Muscle layer of duodenum (tissue), 2 donors: ENCODE results near the gene ACMSD.
"Not testable (repeated sequence)": the region's sequence is repeated elsewhere in the genome, so short reads cannot be mapped to it uniquely, and the experiment has no call there.

Experiments
- H3K27ac ChIP-seq: one replicate; pipeline ENCODE4 v1.7.0; 2013; ENCODE audit warnings: mild to moderate bottlenecking, low read length
- H3K27me3 ChIP-seq: one replicate; pipeline ENCODE4 v1.7.0; 2013; ENCODE audit warnings: low read depth, mild to moderate bottlenecking, control low read depth, low read length
- H3K36me3 ChIP-seq, 2 donors: one replicate each; pipeline ENCODE4 v1.7.0; 2013; ENCODE audit warnings: low read length in 2 of 2, control low read depth in 1 of 2, mild to moderate bottlenecking in 1 of 2; ENCODE audit not compliant: insufficient read depth in 2 of 2, control insufficient read depth in 1 of 2
- H3K4me1 ChIP-seq, 2 donors: one replicate each; pipeline ENCODE4 v1.7.0; 2013; ENCODE audit warnings: low read length in 2 of 2, mild to moderate bottlenecking in 2 of 2, control low read depth in 1 of 2, moderate library complexity in 1 of 2; ENCODE audit not compliant: insufficient read depth in 2 of 2, control insufficient read depth in 1 of 2
- H3K4me3 ChIP-seq, 2 donors: one replicate each; pipeline ENCODE4 v1.7.0; 2013; ENCODE audit warnings: low read length in 2 of 2, low read depth in 1 of 2, mild to moderate bottlenecking in 1 of 2
- H3K9me3 ChIP-seq, 2 donors: one replicate each; pipeline ENCODE4 v1.7.0; 2013; ENCODE audit warnings: low read length in 2 of 2, control low read depth in 1 of 2, mild to moderate bottlenecking in 1 of 2; ENCODE audit not compliant: control insufficient read depth in 1 of 2
- donor health status: healthy.

ACMSD gene

DNA sequence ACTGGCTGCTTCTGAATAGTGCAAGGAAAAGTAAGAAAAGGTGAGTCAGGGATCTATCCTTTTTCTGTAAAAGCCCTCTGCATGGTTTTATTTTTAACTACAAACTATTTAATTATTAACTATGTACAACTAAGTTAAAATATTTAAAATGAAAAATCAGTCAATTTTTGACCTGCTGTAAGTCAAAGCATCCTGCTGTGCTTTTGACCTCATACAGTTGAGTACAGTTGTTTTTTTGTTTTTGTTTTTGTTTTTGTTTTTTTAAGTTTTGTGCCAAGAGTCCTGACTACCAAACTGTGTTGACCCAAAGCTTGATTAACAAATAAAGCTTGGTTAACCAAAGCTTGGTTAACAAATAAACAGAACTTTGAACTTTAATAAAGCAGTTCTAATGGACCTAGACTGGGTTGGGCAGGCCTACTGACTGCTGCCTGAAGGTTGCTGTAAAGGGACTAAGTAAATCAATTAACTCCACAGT, at the start of gene ACMSD:
TSS of gene ACMSD (plus strand) at position 474 of the 478 bp plus-strand sequence. CDS start 67 bp downstream, outside the sequence.
- H3K27ac ChIP-seq: no peak within 1 kb of the TSS
- no peaks in the 10 kb centered on the region for H3K27me3 ChIP-seq
- H3K36me3 ChIP-seq: no peaks in the 10 kb centered on the region
- no peaks in the 10 kb centered on the region for H3K4me1 ChIP-seq
- no peak within 1 kb of the TSS for H3K4me3 ChIP-seq
- peaks cover 9 to 22% of the 10 kb centered on the region in 2 donors for H3K9me3 ChIP-seq

- H3K4me3 ChIP-seq: no peak overlapping the region
- H3K4me1 ChIP-seq: no peaks in the 10 kb centered on the region
- no peak overlapping the region for H3K27ac ChIP-seq
- H3K9me3 ChIP-seq: peaks cover 0 to 2% of the 10 kb centered on the region in 2 donors
- H3K27me3 ChIP-seq: no peaks in the 10 kb centered on the region
- H3K36me3 ChIP-seq: no peaks in the 10 kb centered on the region
Measured at GRCh38 chr2:134790487-134790886, 47.9 kb upstream of the ACMSD start.

DNA sequence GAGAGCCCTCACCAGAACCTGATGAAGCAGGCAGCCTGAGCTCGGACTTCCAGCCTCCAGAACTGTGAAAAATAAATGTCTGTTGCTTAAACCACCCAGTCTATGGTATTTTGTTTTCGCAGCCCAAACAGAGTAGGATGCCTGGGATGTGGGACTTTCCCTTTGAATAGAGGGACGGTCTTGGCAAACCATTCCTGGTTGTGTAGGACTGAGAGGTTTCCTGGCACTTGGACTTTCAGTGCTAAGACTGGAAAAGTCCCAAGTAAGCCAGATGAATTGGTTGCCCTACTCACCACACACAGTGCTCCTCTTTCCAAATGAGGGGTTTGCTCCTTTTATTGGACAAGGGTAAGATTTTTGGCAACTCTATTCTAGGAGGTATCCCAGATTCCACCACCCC, 46.8 kb upstream of the ACMSD start:
- Histone ChIP-seq H3K36me3 (no peaks in the 10 kb centered on the region), H3K4me3 (no peak overlapping the region), H3K4me1 (no peaks in the 10 kb centered on the region), H3K27ac (no peak overlapping the region), H3K9me3 (peaks cover 0 to under 1% of the 10 kb centered on the region in 2 donors), H3K27me3 (no peaks in the 10 kb centered on the region)

- no peaks in the 10 kb centered on the region for H3K9me3 ChIP-seq
- H3K4me3 ChIP-seq: no peak overlapping the region
- no peak overlapping the region for H3K27ac ChIP-seq
- no peaks in the 10 kb centered on the region for H3K36me3 ChIP-seq
- H3K4me1 ChIP-seq: no peaks in the 10 kb centered on the region
- H3K27me3 ChIP-seq: no peaks in the 10 kb centered on the region
Measured at GRCh38 chr2:134792186-134792585, 46.2 kb upstream of the ACMSD start.

GRCh38 chr2:134795765-134796164, 42.7 kb upstream of the ACMSD start:
- H3K27ac ChIP-seq: no peak overlapping the region
- no peaks in the 10 kb centered on the region for H3K27me3 ChIP-seq
- no peaks in the 10 kb centered on the region for H3K9me3 ChIP-seq
- no peaks in the 10 kb centered on the region for H3K36me3 ChIP-seq
- no peaks in the 10 kb centered on the region for H3K4me1 ChIP-seq
- H3K4me3 ChIP-seq: no peak overlapping the region

DNA sequence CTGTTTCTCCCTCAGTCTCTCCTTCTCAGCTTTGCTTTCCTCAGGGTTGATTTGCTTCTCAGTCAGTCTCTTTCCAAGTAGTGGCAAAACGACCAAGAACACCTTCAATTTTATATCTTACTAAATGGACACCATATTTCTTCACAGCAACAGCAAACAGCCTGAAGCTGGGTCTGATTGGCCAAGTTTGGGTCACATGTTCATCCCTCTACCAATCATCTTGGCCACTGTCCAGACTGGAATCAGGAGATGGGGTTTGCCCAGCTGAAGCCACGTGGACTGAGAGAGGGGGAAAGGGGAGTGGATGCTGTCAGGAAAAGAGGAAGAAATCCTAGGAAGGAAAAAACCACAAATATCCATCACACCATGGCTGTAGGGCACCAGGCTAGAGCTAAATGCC, 42.0 kb upstream of the ACMSD start:
- Histone ChIP-seq H3K27me3 (no peaks in the 10 kb centered on the region), H3K4me3 (no peak overlapping the region), H3K4me1 (no peaks in the 10 kb centered on the region), H3K27ac (no peak overlapping the region), H3K9me3 (no peaks in the 10 kb centered on the region), H3K36me3 (no peaks in the 10 kb centered on the region)

DNA sequence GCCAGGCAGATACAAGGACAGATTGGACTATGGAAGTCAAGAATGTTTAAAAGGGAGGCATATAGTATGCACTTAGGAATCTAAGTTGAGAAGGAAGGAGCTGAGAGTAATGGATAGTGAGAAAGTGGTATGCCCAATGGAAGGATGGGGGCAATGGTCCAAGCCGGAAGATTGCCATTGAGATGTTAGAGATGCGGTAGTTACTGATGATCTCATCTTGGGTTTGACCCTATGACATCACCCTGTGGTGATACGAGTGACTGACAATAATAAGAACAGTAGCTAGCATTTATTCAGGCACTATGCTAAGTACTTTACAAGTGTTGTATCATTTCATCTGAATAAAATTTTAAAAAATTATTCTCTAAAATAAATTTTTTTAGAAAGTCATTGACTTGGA, 38.5 kb upstream of the ACMSD start:
- no peaks in the 10 kb centered on the region for H3K4me1 ChIP-seq

DNA sequence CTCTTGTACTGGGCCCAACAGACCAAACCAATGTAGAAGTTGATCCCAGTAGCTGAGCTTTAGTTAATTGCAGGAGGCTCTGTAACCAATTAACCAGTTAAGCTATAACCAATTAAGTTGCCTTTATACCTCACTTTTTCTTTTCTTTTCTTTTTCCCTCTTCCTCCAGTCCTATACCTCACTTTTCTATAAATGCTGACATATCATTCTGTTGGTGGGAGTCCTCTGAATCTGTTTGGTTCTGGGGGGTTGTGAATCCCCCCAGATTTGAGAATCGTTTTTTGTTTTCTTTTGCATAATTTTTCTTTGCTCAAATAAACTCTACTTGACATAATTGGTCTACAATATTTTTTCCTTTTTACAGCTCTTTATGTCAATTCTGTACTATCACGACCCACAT, 38.1 kb upstream of the ACMSD start:
- H3K9me3 ChIP-seq: peaks cover 0 to 12% of the 10 kb centered on the region in 2 donors
- H3K27ac ChIP-seq: no peak overlapping the region
- no peaks in the 10 kb centered on the region for H3K27me3 ChIP-seq
- H3K36me3 ChIP-seq: no peaks in the 10 kb centered on the region
- H3K4me3 ChIP-seq: no peak overlapping the region
- no peaks in the 10 kb centered on the region for H3K4me1 ChIP-seq

More for the DNA sequence above, 38.5 kb upstream of the ACMSD start:
- H3K4me3 ChIP-seq: no peak overlapping the region
- no peaks in the 10 kb centered on the region for H3K36me3 ChIP-seq
- peaks cover 0 to 12% of the 10 kb centered on the region in 2 donors for H3K9me3 ChIP-seq
- H3K27ac ChIP-seq: no peak overlapping the region
- H3K27me3 ChIP-seq: no peaks in the 10 kb centered on the region

GRCh38 chr2:134803609-134804405, 34.6 kb upstream of the ACMSD start:
- not testable (repeated sequence) for H3K36me3 ChIP-seq, H3K27me3 ChIP-seq, H3K27ac ChIP-seq, H3K4me1 ChIP-seq, H3K4me3 ChIP-seq
- peaks cover 0 to 12% of the 10 kb centered on the region in 2 donors for H3K9me3 ChIP-seq

GRCh38 chr2:134815741-134816140, 22.7 kb upstream of the ACMSD start:
- Histone ChIP-seq H3K9me3 (peaks cover 0 to 8% of the 10 kb centered on the region in 2 donors), H3K4me1 (no peaks in the 10 kb centered on the region), H3K27ac (no peak overlapping the region), H3K4me3 (no peak overlapping the region), H3K36me3 (no peaks in the 10 kb centered on the region), H3K27me3 (no peaks in the 10 kb centered on the region)

GRCh38 chr2:134818321-134818720, 20.1 kb upstream of the ACMSD start:
- Histone ChIP-seq H3K36me3 (no peaks in the 10 kb centered on the region), H3K4me3 (no peak overlapping the region), H3K27ac (no peak overlapping the region), H3K27me3 (no peaks in the 10 kb centered on the region), H3K9me3 (no peaks in the 10 kb centered on the region), H3K4me1 (no peaks in the 10 kb centered on the region)

DNA sequence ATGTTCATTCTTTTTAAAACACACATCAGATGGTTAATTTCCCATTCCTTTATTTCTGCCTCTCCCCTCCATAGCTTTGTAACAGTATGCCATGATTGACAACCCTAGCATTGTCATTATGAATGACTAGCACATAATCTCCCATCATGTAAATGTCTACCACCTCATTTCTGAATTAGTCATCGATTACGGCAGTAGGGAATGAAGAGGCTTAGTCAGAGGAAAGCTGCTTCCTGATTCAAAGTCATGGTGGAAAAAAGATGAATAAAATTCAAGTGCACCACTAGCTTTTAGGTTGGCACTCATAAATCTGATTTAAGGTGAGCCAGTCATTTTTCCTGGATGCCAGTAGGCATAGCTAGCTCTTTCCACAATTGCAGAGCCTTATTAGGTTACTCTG, 19.1 kb upstream of the ACMSD start:
- no peaks in the 10 kb centered on the region for H3K27me3 ChIP-seq
- H3K27ac ChIP-seq: no peak overlapping the region

More for the DNA sequence above, 19.1 kb upstream of the ACMSD start:
- Histone ChIP-seq H3K36me3 (no peaks in the 10 kb centered on the region), H3K4me3 (no peak overlapping the region), H3K4me1 (no peaks in the 10 kb centered on the region), H3K9me3 (no peaks in the 10 kb centered on the region)
